ENCODE measurements around the gene PRUNE2.
A peak's percentile ranks its signal among the peaks of the same experiment; 100 is the strongest.

Gene PRUNE2

GRCh38 chr9:76759732-76760131, 146.2 kb downstream of the PRUNE2 start:
- no peak overlapping the region for H3K4me3 ChIP-seq (ENCODE audit: control insufficient read depth, low read depth, low read length)
- no peak for DNase-seq (ENCODE audit: low read depth)

GRCh38 chr9:76758476-76758875, 147.4 kb downstream of the PRUNE2 start:
- DNase-seq (ENCODE audit: low read depth), result no peak
- TF ChIP-seq CTCF (conservative IDR thresholded peaks at IDR 0.05; ENCODE audit: control insufficient read depth, insufficient read depth, low read depth, low read length), result no peak
- H3K4me3 ChIP-seq (ENCODE audit: control insufficient read depth, low read depth, low read length), result no peak overlapping the region

More at GRCh38 chr9:76759732-76760131, 146.2 kb downstream of the PRUNE2 start:
- no peak for TF ChIP-seq CTCF (conservative IDR thresholded peaks at IDR 0.05; ENCODE audit: control insufficient read depth, insufficient read depth, low read depth, low read length)

GRCh38 chr9:76756941-76757673, 148.8 kb downstream of the PRUNE2 start:
- no peak for DNase-seq (ENCODE audit: low read depth)
- no peak overlapping the region for H3K4me3 ChIP-seq (ENCODE audit: control insufficient read depth, low read depth, low read length)
- no peak for TF ChIP-seq CTCF (conservative IDR thresholded peaks at IDR 0.05; ENCODE audit: control insufficient read depth, insufficient read depth, low read depth, low read length)

GRCh38 chr9:76756268-76756640, 149.7 kb downstream of the PRUNE2 start:
- H3K4me3 ChIP-seq (ENCODE audit: control insufficient read depth, low read depth, low read length), result no peak overlapping the region
- TF ChIP-seq CTCF (conservative IDR thresholded peaks at IDR 0.05; ENCODE audit: control insufficient read depth, insufficient read depth, low read depth, low read length), result peak; percentile 20
- peak; percentile 44 for DNase-seq (ENCODE audit: low read depth)

GRCh38 chr9:76751001-76751400, 154.9 kb downstream of the PRUNE2 start:
- no peak overlapping the region for H3K4me3 ChIP-seq (ENCODE audit: control insufficient read depth, low read depth, low read length)
- TF ChIP-seq CTCF (conservative IDR thresholded peaks at IDR 0.05; ENCODE audit: control insufficient read depth, insufficient read depth, low read depth, low read length), result no peak
- no peak for DNase-seq (ENCODE audit: low read depth)

- H3K4me3 ChIP-seq (ENCODE audit: control insufficient read depth, low read depth, low read length), result no peak overlapping the region
- DNase-seq (ENCODE audit: low read depth), result no peak
- no peak for TF ChIP-seq CTCF (conservative IDR thresholded peaks at IDR 0.05; ENCODE audit: control insufficient read depth, insufficient read depth, low read depth, low read length)
These were observed 161.6 kb downstream of the PRUNE2 start for GRCh38 chr9:76744336-76744735.

Data from fibroblast of mammary gland (primary cell).